ENCODE data around the gene PRPF6. TPM values are rescaled to one million over a fixed set of nuclear protein-coding genes. Genes with fewer than 3 reads are reported as not detected.

The PRPF6 gene
- total RNA-seq, 2 donors from 2014 or later = 77.5 to 95.7 TPM

- H3K27me3 Mint-ChIP-seq (ENCODE audit: low read depth) = no peaks in the 10 kb centered on the region
- peaks cover 14% of the 10 kb centered on the region for H3K4me1 Mint-ChIP-seq (ENCODE audit: low read depth)
- no peak overlapping the region for H3K27ac Mint-ChIP-seq
Measured at GRCh38 chr20:64073476-64074183, 92.7 kb downstream of the PRPF6 start.

GRCh38 chr20:64074184-64074789 lies 93.4 kb downstream of the PRPF6 start:
- peaks cover 20% of the 10 kb centered on the region for H3K4me1 Mint-ChIP-seq (ENCODE audit: low read depth)
- peaks cover 0 to 2% of the 10 kb centered on the region in 2 donors for H3K36me3 Mint-ChIP-seq (ENCODE audit: insufficient read depth in 2 of 2)
- no peaks in the 10 kb centered on the region for H3K27me3 Mint-ChIP-seq (ENCODE audit: low read depth)
- ATAC-seq (replicated peaks in 1 of 2) (no peak), DNase-seq (no peak)
- no peak overlapping the region for H3K4me3 Mint-ChIP-seq
- no peak overlapping the region for H3K27ac Mint-ChIP-seq
- H3K9me3 Mint-ChIP-seq = no peaks in the 10 kb centered on the region

More at GRCh38 chr20:64073476-64074183, 92.7 kb downstream of the PRPF6 start:
- Mint-ChIP-seq H3K36me3 (ENCODE audit: insufficient read depth in 2 of 2) (peaks cover 0 to 2% of the 10 kb centered on the region in 2 donors), H3K9me3 (no peaks in the 10 kb centered on the region), H3K4me3 (no peak overlapping the region)
- DNase-seq = no peak
- ATAC-seq (replicated peaks in 1 of 2) = no peak

GRCh38 chr20:64074963-64075362 lies 94.0 kb downstream of the PRPF6 start:
- ATAC-seq (replicated peaks in 1 of 2) (no peak), DNase-seq (no peak)
- no peak overlapping the region for H3K27ac Mint-ChIP-seq
- H3K4me3 Mint-ChIP-seq = no peak overlapping the region
- no peaks in the 10 kb centered on the region for H3K27me3 Mint-ChIP-seq (ENCODE audit: low read depth)
- H3K4me1 Mint-ChIP-seq (ENCODE audit: low read depth) = peaks cover 20% of the 10 kb centered on the region
- H3K9me3 Mint-ChIP-seq = no peaks in the 10 kb centered on the region
- H3K36me3 Mint-ChIP-seq (ENCODE audit: insufficient read depth in 2 of 2) = peaks cover 0 to 2% of the 10 kb centered on the region in 2 donors

GRCh38 chr20:64075556-64075955 lies 94.6 kb downstream of the PRPF6 start:
- Mint-ChIP-seq H3K27ac (no peak overlapping the region), H3K4me1 (ENCODE audit: low read depth) (peaks cover 20% of the 10 kb centered on the region), H3K36me3 (ENCODE audit: insufficient read depth in 2 of 2) (peaks cover 0 to 2% of the 10 kb centered on the region in 2 donors), H3K27me3 (ENCODE audit: low read depth) (no peaks in the 10 kb centered on the region), H3K4me3 (no peak overlapping the region), H3K9me3 (no peaks in the 10 kb centered on the region)
- ATAC-seq (replicated peaks in 1 of 2) (no peak), DNase-seq (no peak)

- no peaks in the 10 kb centered on the region for H3K9me3 Mint-ChIP-seq
- no peak overlapping the region for H3K27ac Mint-ChIP-seq
- H3K4me3 Mint-ChIP-seq = peak overlapping the region; percentile 31 to 95
- DNase-seq = no peak
- H3K36me3 Mint-ChIP-seq (ENCODE audit: insufficient read depth in 2 of 2) = peaks cover 0 to 2% of the 10 kb centered on the region in 2 donors
- ATAC-seq (replicated peaks in 1 of 2) = no peak
- no peaks in the 10 kb centered on the region for H3K27me3 Mint-ChIP-seq (ENCODE audit: low read depth)
- H3K4me1 Mint-ChIP-seq (ENCODE audit: low read depth) = peaks cover 20% of the 10 kb centered on the region
Measured at GRCh38 chr20:64076061-64076997, 95.4 kb downstream of the PRPF6 start.

GRCh38 chr20:64077094-64077493 lies 96.2 kb downstream of the PRPF6 start:
- ATAC-seq (replicated peaks in 1 of 2) = peak; percentile 18 to 35

GRCh38 chr20:64077541-64077875 lies 96.6 kb downstream of the PRPF6 start:
- Mint-ChIP-seq H3K27me3 (ENCODE audit: low read depth) (no peaks in the 10 kb centered on the region), H3K36me3 (ENCODE audit: insufficient read depth in 2 of 2) (no peaks in the 10 kb centered on the region), H3K4me1 (ENCODE audit: low read depth) (peaks cover 31% of the 10 kb centered on the region), H3K4me3 (peak overlapping the region; percentile 94 to 95), H3K27ac (no peak overlapping the region), H3K9me3 (no peaks in the 10 kb centered on the region)
- DNase-seq (no peak), ATAC-seq (replicated peaks in 1 of 2) (no peak)

More at GRCh38 chr20:64077094-64077493, 96.2 kb downstream of the PRPF6 start:
- Mint-ChIP-seq H3K27me3 (ENCODE audit: low read depth) (no peaks in the 10 kb centered on the region), H3K4me1 (ENCODE audit: low read depth) (peaks cover 26% of the 10 kb centered on the region), H3K9me3 (no peaks in the 10 kb centered on the region), H3K4me3 (peak overlapping the region; percentile 94 to 95), H3K27ac (peak overlapping the region; percentile 87), H3K36me3 (ENCODE audit: insufficient read depth in 2 of 2) (peaks cover 0 to 2% of the 10 kb centered on the region in 2 donors)
- peak; percentile 49 to 58 for DNase-seq

GRCh38 chr20:64077876-64078551 lies 97.1 kb downstream of the PRPF6 start:
- peaks cover 36% of the 10 kb centered on the region for H3K4me1 Mint-ChIP-seq (ENCODE audit: low read depth)
- DNase-seq = peak; percentile 62 to 64
- H3K36me3 Mint-ChIP-seq (ENCODE audit: insufficient read depth in 2 of 2) = no peaks in the 10 kb centered on the region
- H3K27me3 Mint-ChIP-seq (ENCODE audit: low read depth) = no peaks in the 10 kb centered on the region
- H3K4me3 Mint-ChIP-seq = peak overlapping the region; percentile 94 to 95
- H3K27ac Mint-ChIP-seq = peak overlapping the region; percentile 74
- no peaks in the 10 kb centered on the region for H3K9me3 Mint-ChIP-seq
- ATAC-seq (replicated peaks in 1 of 2) = peak; percentile 43 to 53

GRCh38 chr20:64078934-64079272 lies 98.0 kb downstream of the PRPF6 start:
- no peaks in the 10 kb centered on the region for H3K27me3 Mint-ChIP-seq (ENCODE audit: low read depth)
- ATAC-seq (replicated peaks in 1 of 2) = no peak
- no peaks in the 10 kb centered on the region for H3K36me3 Mint-ChIP-seq (ENCODE audit: insufficient read depth in 2 of 2)

GRCh38 chr20:64079273-64080012 lies 98.5 kb downstream of the PRPF6 start, which contains the start of gene RGS19:
Gene RGS19 (minus strand): TSS chr20:64079518. CDS start chr20:64076886, 2,632 bp downstream.
- peaks cover 43% of the 10 kb centered on the region for H3K4me1 Mint-ChIP-seq (ENCODE audit: low read depth)
- H3K36me3 Mint-ChIP-seq (ENCODE audit: insufficient read depth in 2 of 2) = no peaks in the 10 kb centered on the region
- H3K4me3 Mint-ChIP-seq = peak within 1 kb of the TSS; percentile 94 to 95
- DNase-seq (peak; percentile 67 to 77), ATAC-seq (replicated peaks in 1 of 2) (peak; percentile 16 to 60)
- no peaks in the 10 kb centered on the region for H3K9me3 Mint-ChIP-seq
- peak within 1 kb of the TSS; percentile 44 for H3K27ac Mint-ChIP-seq
- peaks cover 4% of the 10 kb centered on the region for H3K27me3 Mint-ChIP-seq (ENCODE audit: low read depth)

More at GRCh38 chr20:64078934-64079272, 98.0 kb downstream of the PRPF6 start:
- DNase-seq = no peak
- no peaks in the 10 kb centered on the region for H3K9me3 Mint-ChIP-seq
- H3K27ac Mint-ChIP-seq = peak overlapping the region; percentile 44
- peak overlapping the region; percentile 94 to 95 for H3K4me3 Mint-ChIP-seq
- peaks cover 40% of the 10 kb centered on the region for H3K4me1 Mint-ChIP-seq (ENCODE audit: low read depth)

GRCh38 chr20:64080013-64080812 lies 99.3 kb downstream of the PRPF6 start, which contains the start of gene OPRL1:
Gene OPRL1 (plus strand): TSS chr20:64080082. CDS start chr20:64092721, 12,639 bp downstream.
- peak within 1 kb of the TSS; percentile 44 for H3K27ac Mint-ChIP-seq
- peak in 1 of 2 donors; percentile 48 for DNase-seq
- peaks cover 6% of the 10 kb centered on the region for H3K27me3 Mint-ChIP-seq (ENCODE audit: low read depth)
- peak within 1 kb of the TSS; percentile 94 to 95 for H3K4me3 Mint-ChIP-seq
- no peaks in the 10 kb centered on the region for H3K9me3 Mint-ChIP-seq
- ATAC-seq (replicated peaks in 1 of 2) = peak; percentile 7 to 53
- H3K36me3 Mint-ChIP-seq (ENCODE audit: insufficient read depth in 2 of 2) = no peaks in the 10 kb centered on the region
- H3K4me1 Mint-ChIP-seq (ENCODE audit: low read depth) = peaks cover 44% of the 10 kb centered on the region
